ENCODE measurements around the gene NRXN3. TPM values are rescaled to one million over a fixed set of nuclear protein-coding genes. Genes with fewer than 3 reads are reported as not detected.

Gene NRXN3
- total RNA-seq, 2 experiments from 2014 or later: not detected

DNA sequence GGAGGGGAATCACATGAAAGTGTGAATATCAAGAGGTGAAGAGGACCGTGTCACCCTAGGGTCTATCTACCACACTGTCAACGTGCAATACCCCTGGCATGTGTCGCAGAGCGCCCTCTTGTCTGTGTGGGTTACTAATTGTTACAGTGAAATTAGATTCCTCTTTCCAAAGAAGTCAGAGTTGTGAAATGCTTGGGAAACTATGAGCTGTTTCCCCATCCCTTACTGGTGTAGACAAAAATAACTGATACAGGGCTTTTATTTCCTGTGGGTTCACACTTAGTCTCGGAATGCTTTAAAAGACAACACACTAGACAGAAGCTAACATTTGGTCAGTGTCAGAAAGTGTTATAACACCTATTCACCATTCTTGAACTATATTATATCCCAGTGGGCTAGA lies 597.3 kb downstream of the NRXN3 start:
- no peaks in the 10 kb centered on the region for H3K36me3 ChIP-seq (ENCODE audit: insufficient read depth, low read length)
- H3K9me3 ChIP-seq (ENCODE audit: low read length): no peaks in the 10 kb centered on the region
- TF ChIP-seq EZH2phosphoT487 (IDR thresholded peaks at IDR 0.05; ENCODE audit: borderline replicate concordance, low read depth, low read length): no peak
- TF ChIP-seq, protein P1, sequence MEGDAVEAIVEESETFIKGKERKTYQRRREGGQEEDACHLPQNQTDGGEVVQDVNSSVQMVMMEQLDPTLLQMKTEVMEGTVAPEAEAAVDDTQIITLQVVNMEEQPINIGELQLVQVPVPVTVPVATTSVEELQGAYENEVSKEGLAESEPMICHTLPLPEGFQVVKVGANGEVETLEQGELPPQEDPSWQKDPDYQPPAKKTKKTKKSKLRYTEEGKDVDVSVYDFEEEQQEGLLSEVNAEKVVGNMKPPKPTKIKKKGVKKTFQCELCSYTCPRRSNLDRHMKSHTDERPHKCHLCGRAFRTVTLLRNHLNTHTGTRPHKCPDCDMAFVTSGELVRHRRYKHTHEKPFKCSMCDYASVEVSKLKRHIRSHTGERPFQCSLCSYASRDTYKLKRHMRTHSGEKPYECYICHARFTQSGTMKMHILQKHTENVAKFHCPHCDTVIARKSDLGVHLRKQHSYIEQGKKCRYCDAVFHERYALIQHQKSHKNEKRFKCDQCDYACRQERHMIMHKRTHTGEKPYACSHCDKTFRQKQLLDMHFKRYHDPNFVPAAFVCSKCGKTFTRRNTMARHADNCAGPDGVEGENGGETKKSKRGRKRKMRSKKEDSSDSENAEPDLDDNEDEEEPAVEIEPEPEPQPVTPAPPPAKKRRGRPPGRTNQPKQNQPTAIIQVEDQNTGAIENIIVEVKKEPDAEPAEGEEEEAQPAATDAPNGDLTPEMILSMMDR (conservative IDR thresholded peaks at IDR 0.05; ENCODE audit: low read length): no peak
- no peak overlapping the region for H3K4me3 ChIP-seq (ENCODE audit: low read depth, low read length, poor library complexity, severe bottlenecking)
- H3K4me2 ChIP-seq (ENCODE audit: low read length): no peak overlapping the region
- intact Hi-C loops (cut with micrococcal nuclease; ENCODE audit: unreplicated experiment): no loop called here
- no peak overlapping the region for H3K27ac ChIP-seq (ENCODE audit: low read depth, low read length, poor library complexity, severe bottlenecking)
- no peaks in the 10 kb centered on the region for H4K20me1 ChIP-seq (ENCODE audit: insufficient read depth, low read length)
- no peak overlapping the region for H2AFZ ChIP-seq (ENCODE audit: low read length)
- no peaks in the 10 kb centered on the region for H3K9me2 ChIP-seq (ENCODE audit: insufficient read depth, low read length)
- no peaks in the 10 kb centered on the region for H3K4me1 ChIP-seq (ENCODE audit: insufficient read depth, low read length, poor library complexity, severe bottlenecking)
- no TSS peak for BruUV-seq (replicated peaks)
- CTCF ChIA-PET (ENCODE audit: unreplicated experiment): no interaction called here
- DNase-seq (ENCODE audit: low spot score): no peak
- POLR2A ChIA-PET: no interaction called here
- H3K79me2 ChIP-seq (ENCODE audit: insufficient read depth, low read depth, low read length): no peaks in the 10 kb centered on the region

DNA sequence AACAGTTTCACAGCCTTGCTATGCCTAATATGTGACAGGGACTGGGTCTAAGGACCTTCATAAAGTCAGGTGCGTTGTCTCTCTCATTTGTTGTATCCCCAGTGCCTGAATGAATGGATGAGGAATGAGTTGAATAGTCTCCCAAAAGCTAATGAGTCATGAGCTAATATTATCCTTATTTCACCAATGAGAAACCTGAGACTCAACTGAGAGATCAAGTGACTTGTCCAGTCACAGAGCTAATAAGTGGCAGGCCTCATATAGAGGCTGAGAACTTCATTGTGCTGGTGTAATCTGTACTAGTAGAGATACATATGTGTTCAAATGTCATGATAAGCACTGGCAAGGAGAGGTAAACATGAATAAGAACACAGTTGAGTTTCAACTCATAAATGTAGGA lies 612.4 kb downstream of the NRXN3 start:
- Histone ChIP-seq H3K36me3 (ENCODE audit: insufficient read depth, low read length) (no peaks in the 10 kb centered on the region), H3K27ac (ENCODE audit: low read depth, low read length, poor library complexity, severe bottlenecking) (no peak overlapping the region), H3K4me1 (ENCODE audit: insufficient read depth, low read length, poor library complexity, severe bottlenecking) (no peaks in the 10 kb centered on the region), H3K4me2 (ENCODE audit: low read length) (no peak overlapping the region), H3K4me3 (ENCODE audit: low read depth, low read length, poor library complexity, severe bottlenecking) (no peak overlapping the region), H4K20me1 (ENCODE audit: insufficient read depth, low read length) (no peaks in the 10 kb centered on the region), H3K9me2 (ENCODE audit: insufficient read depth, low read length) (no peaks in the 10 kb centered on the region), H3K79me2 (ENCODE audit: insufficient read depth, low read depth, low read length) (no peaks in the 10 kb centered on the region), H3K9me3 (ENCODE audit: low read length) (no peaks in the 10 kb centered on the region), H2AFZ (ENCODE audit: low read length) (no peak overlapping the region)
- CTCF ChIA-PET (ENCODE audit: unreplicated experiment): no interaction called here
- TF ChIP-seq, protein P1 (conservative IDR thresholded peaks at IDR 0.05; ENCODE audit: low read length): no peak
- TF ChIP-seq EZH2phosphoT487 (IDR thresholded peaks at IDR 0.05; ENCODE audit: borderline replicate concordance, low read depth, low read length): no peak
- DNase-seq (ENCODE audit: low spot score): no peak
- no TSS peak for BruUV-seq (replicated peaks)
- intact Hi-C loops (cut with micrococcal nuclease; ENCODE audit: unreplicated experiment): no loop called here
- POLR2A ChIA-PET: no interaction called here

DNA sequence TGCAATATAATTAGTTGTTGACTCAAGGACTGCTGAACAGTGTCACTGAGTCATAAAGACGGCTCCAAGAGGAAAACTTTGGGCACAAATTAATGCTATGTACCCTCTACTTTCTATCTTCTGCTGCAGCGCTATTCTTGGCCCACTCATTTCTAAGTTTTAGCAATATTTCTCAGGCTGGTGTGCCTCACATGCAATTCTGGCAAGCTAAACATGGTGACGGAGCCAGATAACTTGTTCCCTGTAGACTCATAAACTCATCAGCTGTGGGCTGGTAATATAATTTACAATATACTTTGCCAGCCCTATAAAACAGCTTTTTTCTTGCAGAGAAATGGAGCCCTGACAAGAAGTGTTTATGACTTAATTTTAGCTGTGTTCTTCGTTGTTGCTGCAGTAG lies 615.1 kb downstream of the NRXN3 start:
- no peak overlapping the region for H3K27ac ChIP-seq (ENCODE audit: low read depth, low read length, poor library complexity, severe bottlenecking)
- intact Hi-C loops (cut with micrococcal nuclease; ENCODE audit: unreplicated experiment): no loop called here
- no peaks in the 10 kb centered on the region for H3K36me3 ChIP-seq (ENCODE audit: insufficient read depth, low read length)
- CTCF ChIA-PET (ENCODE audit: unreplicated experiment): no interaction called here
- no peak overlapping the region for H3K4me2 ChIP-seq (ENCODE audit: low read length)
- no peaks in the 10 kb centered on the region for H3K4me1 ChIP-seq (ENCODE audit: insufficient read depth, low read length, poor library complexity, severe bottlenecking)
- TF ChIP-seq, protein P1 (conservative IDR thresholded peaks at IDR 0.05; ENCODE audit: low read length): no peak
- TF ChIP-seq EZH2phosphoT487 (IDR thresholded peaks at IDR 0.05; ENCODE audit: borderline replicate concordance, low read depth, low read length): no peak
- no peaks in the 10 kb centered on the region for H3K9me3 ChIP-seq (ENCODE audit: low read length)
- DNase-seq (ENCODE audit: low spot score): no peak
- no peaks in the 10 kb centered on the region for H3K9me2 ChIP-seq (ENCODE audit: insufficient read depth, low read length)
- no peak overlapping the region for H3K4me3 ChIP-seq (ENCODE audit: low read depth, low read length, poor library complexity, severe bottlenecking)
- H3K79me2 ChIP-seq (ENCODE audit: insufficient read depth, low read depth, low read length): no peaks in the 10 kb centered on the region
- no peak overlapping the region for H2AFZ ChIP-seq (ENCODE audit: low read length)
- POLR2A ChIA-PET: no interaction called here
- H4K20me1 ChIP-seq (ENCODE audit: insufficient read depth, low read length): no peaks in the 10 kb centered on the region
- BruUV-seq (replicated peaks): no TSS peak
